DOHH2 (cell line): Measurements from ENCODE around the gene KLK4.

Experiments
- H3F3A ChIP-seq: fragments of 200-600 bp; sonication (generic), shearing (Covaris generic); 2 replicates; pipeline ENCODE4 v1.6.0; 2016; ENCODE audit warnings: antibody characterized with exemption, mild to moderate bottlenecking; ENCODE audit not compliant: control insufficient read depth, insufficient read depth
- H3K27ac ChIP-seq: fragments of 200-600 bp; sonication (generic); 2 replicates; pipeline ENCODE4 v1.5.1; 2014; ENCODE audit warnings: low read depth, mild to moderate bottlenecking, low read length, moderate library complexity
- H3K27me3 ChIP-seq: fragments of 200-600 bp; sonication (generic); 2 replicates; pipeline ENCODE4 v1.6.1; 2014; ENCODE audit warnings: mild to moderate bottlenecking, low read length, mixed read lengths; ENCODE audit not compliant: control insufficient read depth
- H3K36me3 ChIP-seq: fragments of 200-600 bp; sonication (generic); 2 replicates; pipeline ENCODE4 v1.6.1; 2014; ENCODE audit warnings: mild to moderate bottlenecking, low read length, moderate library complexity, mixed read lengths; ENCODE audit not compliant: control insufficient read depth
- H3K4me1 ChIP-seq: fragments of 200-600 bp; sonication (generic); 2 replicates; pipeline ENCODE4 v1.6.1; 2014; ENCODE audit warnings: mild to moderate bottlenecking, low read length, mixed read lengths; ENCODE audit not compliant: control insufficient read depth
- H3K4me2 ChIP-seq: fragments of 200-600 bp; sonication (generic); 2 replicates; pipeline ENCODE4 v1.6.0; 2014; ENCODE audit warnings: mild to moderate bottlenecking, low read length, moderate library complexity
- H3K4me3 ChIP-seq: fragments of 200-600 bp; sonication (generic); 2 replicates; pipeline ENCODE4 v1.5.1; 2014; ENCODE audit warnings: mild to moderate bottlenecking, low read length, mixed read lengths
- H3K79me2 ChIP-seq: fragments of 200-600 bp; sonication (generic); 2 replicates; pipeline ENCODE4 v1.6.1; 2014; ENCODE audit warnings: mild to moderate bottlenecking, low read length, mixed read lengths; ENCODE audit not compliant: control insufficient read depth
- H3K9me2 ChIP-seq: fragments of 200-600 bp; sonication (generic); replicated peaks from 2 replicates; pipeline ENCODE4 v1.6.1; 2014; ENCODE audit warnings: mild to moderate bottlenecking, low read length, mixed read lengths; ENCODE audit not compliant: control insufficient read depth
- H3K9me3 ChIP-seq: fragments of 200-600 bp; sonication (generic); 2 replicates; pipeline ENCODE4 v1.6.1; 2014; ENCODE audit warnings: antibody characterized with exemption, low read length, mixed read lengths; ENCODE audit not compliant: control insufficient read depth, insufficient read depth
- H4K20me1 ChIP-seq: fragments of 200-600 bp; sonication (generic); 2 replicates; pipeline ENCODE4 v1.6.0; 2014; ENCODE audit warnings: low read depth, mild to moderate bottlenecking, antibody characterized with exemption, low read length, moderate library complexity; ENCODE audit not compliant: control insufficient read depth, insufficient read depth
- EZH2phosphoT487 ChIP-seq: fragments of 200-600 bp; sonication (generic); IDR thresholded peaks from 2 replicates; pipeline ENCODE4 v1.6.1; 2017; ENCODE audit warnings: borderline replicate concordance, mild to moderate bottlenecking, antibody characterized with exemption, low read length, moderate library complexity, mixed read lengths
- TF ChIP-seq, protein P1 (sequence below): fragments of 200-600 bp; sonication (generic); IDR thresholded peaks from one replicate; pipeline ENCODE4 v1.5.1; 2014; ENCODE audit warnings: antibody characterized with exemption, mild to moderate bottlenecking, low read depth, low read length; ENCODE audit not compliant: poor library complexity, severe bottlenecking

Gene KLK4

DNA sequence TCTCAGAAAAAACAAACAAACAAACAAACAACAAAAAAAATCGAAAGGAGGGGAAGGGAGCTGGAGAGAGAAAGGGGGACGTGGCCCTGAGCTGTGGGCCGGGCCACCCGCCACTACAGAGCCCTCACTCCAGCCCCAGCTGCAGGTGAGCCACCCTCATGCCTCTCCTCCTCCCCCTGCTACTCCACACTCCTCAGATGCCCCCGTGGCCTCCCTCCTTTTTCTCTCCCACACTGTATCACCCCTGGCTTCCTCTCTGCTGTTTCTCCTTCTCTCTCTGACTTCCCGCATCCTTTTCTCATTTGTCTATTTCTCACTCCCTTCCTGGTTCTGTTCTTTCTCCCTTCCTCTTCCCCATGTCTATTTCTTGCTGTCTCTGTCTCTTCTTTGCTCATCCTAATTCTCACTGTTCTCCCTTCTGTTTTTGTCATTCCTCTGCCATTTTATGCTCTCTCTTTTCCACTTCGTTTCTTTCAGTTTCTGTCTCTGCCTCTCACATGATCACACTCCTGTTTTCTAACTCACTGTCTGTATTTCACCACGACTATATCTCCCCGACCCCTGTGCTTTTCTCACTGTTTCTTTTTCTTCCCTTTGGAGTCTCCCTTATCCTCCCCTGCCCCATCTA lies 35.3 kb downstream of the KLK4 start:
- peaks cover 53% of the 10 kb centered on the region for H3K27me3 ChIP-seq
- H3K36me3 ChIP-seq: no peaks in the 10 kb centered on the region
- TF ChIP-seq, protein P1, sequence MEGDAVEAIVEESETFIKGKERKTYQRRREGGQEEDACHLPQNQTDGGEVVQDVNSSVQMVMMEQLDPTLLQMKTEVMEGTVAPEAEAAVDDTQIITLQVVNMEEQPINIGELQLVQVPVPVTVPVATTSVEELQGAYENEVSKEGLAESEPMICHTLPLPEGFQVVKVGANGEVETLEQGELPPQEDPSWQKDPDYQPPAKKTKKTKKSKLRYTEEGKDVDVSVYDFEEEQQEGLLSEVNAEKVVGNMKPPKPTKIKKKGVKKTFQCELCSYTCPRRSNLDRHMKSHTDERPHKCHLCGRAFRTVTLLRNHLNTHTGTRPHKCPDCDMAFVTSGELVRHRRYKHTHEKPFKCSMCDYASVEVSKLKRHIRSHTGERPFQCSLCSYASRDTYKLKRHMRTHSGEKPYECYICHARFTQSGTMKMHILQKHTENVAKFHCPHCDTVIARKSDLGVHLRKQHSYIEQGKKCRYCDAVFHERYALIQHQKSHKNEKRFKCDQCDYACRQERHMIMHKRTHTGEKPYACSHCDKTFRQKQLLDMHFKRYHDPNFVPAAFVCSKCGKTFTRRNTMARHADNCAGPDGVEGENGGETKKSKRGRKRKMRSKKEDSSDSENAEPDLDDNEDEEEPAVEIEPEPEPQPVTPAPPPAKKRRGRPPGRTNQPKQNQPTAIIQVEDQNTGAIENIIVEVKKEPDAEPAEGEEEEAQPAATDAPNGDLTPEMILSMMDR: no peak
- TF ChIP-seq EZH2phosphoT487: no peak
- no peak overlapping the region for H3K4me2 ChIP-seq
- H3K79me2 ChIP-seq: no peaks in the 10 kb centered on the region
- H3K27ac ChIP-seq: no peak overlapping the region
- H3K4me1 ChIP-seq: no peaks in the 10 kb centered on the region
- H3K9me3 ChIP-seq: no peaks in the 10 kb centered on the region
- H4K20me1 ChIP-seq: no peaks in the 10 kb centered on the region
- H3K4me3 ChIP-seq: no peak overlapping the region
- no peaks in the 10 kb centered on the region for H3F3A ChIP-seq
- H3K9me2 ChIP-seq: no peaks in the 10 kb centered on the region

DNA sequence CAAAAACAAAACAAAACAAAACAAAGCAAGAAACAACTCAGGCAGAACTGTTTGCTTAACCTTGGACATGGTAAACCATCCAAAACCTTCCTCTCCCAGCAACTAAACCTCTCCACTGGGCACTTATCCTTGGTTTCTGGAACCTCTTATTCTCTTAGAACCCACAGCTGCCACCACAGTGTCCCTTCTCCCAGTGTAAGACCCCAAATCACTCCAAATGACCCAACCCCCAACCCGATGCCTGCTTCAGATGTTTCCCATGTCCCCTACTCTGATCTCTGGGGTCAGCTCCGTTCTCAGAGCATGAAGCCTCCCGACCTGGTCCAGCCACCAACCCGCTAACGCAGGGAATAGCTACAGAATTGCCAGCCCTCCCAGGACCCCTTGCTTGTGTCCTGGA lies 37.0 kb downstream of the KLK4 start:
- Histone ChIP-seq H3F3A (no peaks in the 10 kb centered on the region), H4K20me1 (no peaks in the 10 kb centered on the region), H3K9me2 (no peaks in the 10 kb centered on the region), H3K36me3 (no peaks in the 10 kb centered on the region), H3K9me3 (no peaks in the 10 kb centered on the region), H3K4me3 (no peak overlapping the region), H3K79me2 (no peaks in the 10 kb centered on the region), H3K4me2 (no peak overlapping the region), H3K27me3 (peaks cover 61% of the 10 kb centered on the region), H3K27ac (no peak overlapping the region), H3K4me1 (no peaks in the 10 kb centered on the region)
- TF ChIP-seq EZH2phosphoT487: no peak
- TF ChIP-seq, protein P1: no peak

DNA sequence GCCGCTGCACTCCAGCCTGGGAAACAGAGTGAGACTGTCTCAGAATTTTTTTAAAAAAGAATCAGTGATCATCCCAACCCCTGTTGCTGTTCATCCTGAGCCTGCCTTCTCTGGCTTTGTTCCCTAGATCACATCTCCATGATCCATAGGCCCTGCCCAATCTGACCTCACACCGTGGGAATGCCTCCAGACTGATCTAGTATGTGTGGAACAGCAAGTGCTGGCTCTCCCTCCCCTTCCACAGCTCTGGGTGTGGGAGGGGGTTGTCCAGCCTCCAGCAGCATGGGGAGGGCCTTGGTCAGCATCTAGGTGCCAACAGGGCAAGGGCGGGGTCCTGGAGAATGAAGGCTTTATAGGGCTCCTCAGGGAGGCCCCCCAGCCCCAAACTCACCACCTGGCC lies 38.1 kb downstream of the KLK4 start, which contains the start of gene KLK2:
Gene KLK2, plus strand, starts transcription at position 384 of the 400 bp plus-strand sequence. CDS start 35 bp downstream, outside the sequence.
- TF ChIP-seq EZH2phosphoT487: no peak
- TF ChIP-seq, protein P1: no peak
- Histone ChIP-seq H3K79me2 (no peaks in the 10 kb centered on the region), H3K9me2 (no peaks in the 10 kb centered on the region), H3K27ac (no peak within 1 kb of the TSS), H4K20me1 (no peaks in the 10 kb centered on the region), H3K27me3 (peaks cover 63% of the 10 kb centered on the region), H3K36me3 (no peaks in the 10 kb centered on the region), H3F3A (no peaks in the 10 kb centered on the region), H3K4me1 (no peaks in the 10 kb centered on the region), H3K4me3 (no peak within 1 kb of the TSS), H3K4me2 (no peak within 1 kb of the TSS), H3K9me3 (no peaks in the 10 kb centered on the region)
